GM12892 (cell line): ENCODE measurements around the gene ZNF133.

Source experiments
- POLR2A ChIP-seq: IDR thresholded peaks from 2 replicates; pipeline ENCODE4 v1.6.1; 2011; ENCODE audit warnings: low read depth, low read length, control low read depth
- TAF1 ChIP-seq: IDR thresholded peaks from 2 replicates; pipeline ENCODE4 v1.6.1; 2011; ENCODE audit warnings: low read depth, mild to moderate bottlenecking, control low read depth, low read length, borderline replicate concordance

DNA sequence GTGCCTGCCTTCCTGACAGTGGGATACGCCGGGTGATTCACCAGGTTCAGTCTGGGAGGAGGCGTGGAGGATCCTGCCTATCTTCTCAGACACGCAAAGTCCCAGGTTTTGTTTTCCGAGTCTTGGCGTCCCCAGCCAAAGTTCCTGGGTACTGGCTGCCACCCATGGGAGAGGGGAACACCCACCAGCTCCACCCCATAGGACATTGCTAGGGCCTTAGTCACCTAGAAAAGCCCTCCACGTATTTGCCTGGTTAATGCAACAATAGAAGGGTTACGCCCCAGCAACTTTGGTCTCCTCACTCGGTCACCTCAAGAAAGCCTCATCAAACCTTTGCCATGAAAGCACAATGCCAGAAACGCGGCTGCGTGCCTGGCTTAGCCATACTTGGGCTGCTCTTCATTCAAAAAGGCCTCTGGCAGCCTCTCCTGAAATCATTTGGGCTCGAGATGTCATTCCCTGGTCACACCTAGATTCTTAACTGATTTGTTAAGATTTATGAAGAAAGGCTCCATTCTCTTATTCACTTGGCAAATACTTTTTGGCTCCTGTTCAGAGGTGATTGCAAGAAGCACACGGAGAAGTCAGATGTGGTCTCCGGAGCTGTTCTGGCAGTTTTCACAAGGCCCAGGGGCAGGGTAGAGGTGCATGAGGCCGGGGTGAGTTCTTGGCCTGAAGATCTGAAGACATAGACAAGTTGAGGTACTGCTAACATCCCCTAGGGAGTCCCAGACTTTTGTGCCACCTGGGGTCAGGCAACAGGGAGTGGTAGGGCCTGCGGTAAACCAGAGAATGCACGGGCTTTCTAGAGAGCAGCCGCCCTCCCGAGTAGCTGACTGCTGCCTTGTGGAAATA is 35.5 kb upstream of the ZNF133 start:
- no peak for TF ChIP-seq POLR2A
- TF ChIP-seq TAF1, result no peak
